ENCODE measurements around the gene STX3. TPM values are rescaled to one million over a fixed set of nuclear protein-coding genes. Genes with fewer than 3 reads are reported as not detected.

Gene STX3
- total and polyA plus RNA-seq, 2 of the 13 experiments (the other 11 are each of a cell fraction or from before 2014, with no cell fraction given), result 16.5 to 24.0 TPM

DNA sequence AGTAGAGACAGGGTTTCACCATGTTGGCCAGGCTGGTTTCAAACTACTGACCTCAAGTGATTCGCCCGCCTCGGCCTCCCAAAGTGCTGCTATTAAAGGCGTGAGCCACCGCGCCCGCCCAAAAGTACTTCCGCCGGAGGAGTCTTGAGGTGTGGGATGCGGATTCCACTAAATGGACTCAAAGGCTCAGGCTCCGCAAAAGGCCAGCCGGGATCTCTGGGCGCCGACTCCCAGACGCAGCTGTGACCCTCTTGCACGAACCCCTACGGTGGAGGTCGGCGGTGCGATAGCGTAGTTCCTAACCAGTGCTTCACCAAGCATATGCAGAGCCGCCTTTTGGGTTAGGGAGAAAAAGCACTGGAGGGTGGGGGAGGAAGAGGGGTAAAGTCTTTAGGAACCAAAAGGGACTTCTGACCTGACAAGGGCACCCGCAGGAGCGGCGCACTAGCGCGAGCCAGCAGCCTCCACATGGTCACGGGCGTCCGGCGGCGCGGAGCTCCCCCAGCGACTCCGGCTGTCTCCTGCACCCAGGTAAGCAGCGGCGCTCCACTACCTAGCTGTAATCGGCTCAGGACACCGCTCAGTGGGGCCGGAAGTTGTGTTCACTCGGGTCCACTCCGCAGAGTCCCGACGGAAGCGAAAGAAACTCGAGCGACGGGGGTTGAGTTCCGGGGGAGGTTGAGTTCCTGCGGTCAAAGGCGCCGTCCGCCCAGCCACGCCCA is 55.2 kb downstream of the STX3 start, which contains the start of gene MRPL16 (continued):
- TF ChIP-seq JARID2 (CRISPR knock-in tag; IDR thresholded peaks at IDR 0.05; ENCODE audit: insufficient replicate concordance) (no peak), ZNF850 (CRISPR knock-in tag; conservative IDR thresholded peaks at IDR 0.05) (no peak), HNRNPL (IDR thresholded peaks at IDR 0.05; ENCODE audit: low read depth, low read length) (no peak), NFYC (CRISPR knock-in tag; IDR thresholded peaks at IDR 0.05) (peak; percentile 39; the same call in 1 of the 2 replicates), HNRNPUL1 (IDR thresholded peaks at IDR 0.05; ENCODE audit: low read depth, low read length) (no peak), ELF1 (CRISPR knock-in tag; IDR thresholded peaks at IDR 0.05) (peak; percentile 72), PITX1 (CRISPR knock-in tag; IDR thresholded peaks at IDR 0.05) (peak; percentile 36), HHEX (CRISPR knock-in tag; IDR thresholded peaks at IDR 0.05) (no peak), KDM2A (CRISPR knock-in tag; IDR thresholded peaks at IDR 0.05; ENCODE audit: borderline replicate concordance, low read depth) (peak; percentile 98), ZBTB34 (CRISPR knock-in tag; IDR thresholded peaks at IDR 0.05) (no peak), MED8 (CRISPR knock-in tag; IDR thresholded peaks at IDR 0.05; ENCODE audit: insufficient replicate concordance) (peak; percentile 81), HOXD1 (CRISPR knock-in tag; IDR thresholded peaks at IDR 0.05) (0 out of 2 replicates have a peak, but pooled peaks have one; percentile 69), ATF5 (CRISPR knock-in tag; IDR thresholded peaks at IDR 0.05; ENCODE audit: low read depth) (no peak), MTF2 (CRISPR knock-in tag; IDR thresholded peaks at IDR 0.05; ENCODE audit: borderline replicate concordance) (0 out of 2 replicates have a peak, but pooled peaks have one; percentile 75), ZNF597 (CRISPR knock-in tag; IDR thresholded peaks at IDR 0.05) (no peak), MAFF (IDR thresholded peaks at IDR 0.05; ENCODE audit: low read depth, low read length) (no peak), MEF2D (CRISPR knock-in tag; IDR thresholded peaks at IDR 0.05) (peak; percentile 23; the same call in 1 of the 2 replicates), ZNF777 (CRISPR knock-in tag; IDR thresholded peaks at IDR 0.05) (0 out of 2 replicates have a peak, but pooled peaks have one; percentile 12), ZNF580 (CRISPR knock-in tag; IDR thresholded peaks at IDR 0.05; ENCODE audit: borderline replicate concordance, low read depth) (peak; percentile 87; the same call in 1 of the 2 replicates), MIER2 (CRISPR knock-in tag; IDR thresholded peaks at IDR 0.05) (peak; percentile 72), ZNF317 (CRISPR knock-in tag; IDR thresholded peaks at IDR 0.05) (peak; percentile 82; the same call in 1 of the 2 replicates), SALL2 (CRISPR knock-in tag; IDR thresholded peaks at IDR 0.05) (peak; percentile 81; the same call in 1 of the 2 replicates), ZNF776 (CRISPR knock-in tag; IDR thresholded peaks at IDR 0.05) (no peak; the same call in 1 of the 2 replicates), SOX5 (CRISPR knock-in tag; IDR thresholded peaks at IDR 0.05; ENCODE audit: borderline replicate concordance) (peak; percentile 34; the same call in 1 of the 2 replicates), ZC3H4 (CRISPR knock-in tag; IDR thresholded peaks at IDR 0.05; ENCODE audit: borderline replicate concordance) (no peak; the same call in 1 of the 2 replicates), KMT2A (CRISPR knock-in tag; IDR thresholded peaks at IDR 0.05) (peak; percentile 98), BORCS8-MEF2B (CRISPR knock-in tag; IDR thresholded peaks at IDR 0.05) (peak; percentile 67; the same call in 1 of the 2 replicates)
